Liver (tissue), 9 donors: Measurements from ENCODE around the gene SPN. TPM values are rescaled to one million over a fixed set of nuclear protein-coding genes. Genes with fewer than 3 reads are reported as not detected.

ENCODE experiments used
- DNase-seq: peaks from one replicate; pipeline ENCODE4 v3.0.0-alpha.2; 2017; ENCODE audit warnings: low spot score
- H3K27ac ChIP-seq, 2 donors: one replicate each; pipeline ENCODE4 v1.7.0; 2013; ENCODE audit warnings: inconsistent platforms in 2 of 2, low read length in 2 of 2, control low read depth in 1 of 2, low read depth in 1 of 2, mild to moderate bottlenecking in 1 of 2
- H3K27me3 ChIP-seq, 4 donors: one replicate each; pipeline versions ENCODE4 v1.6.1 to v1.7.0; 2013; ENCODE audit warnings: low read length in 3 of 4, inconsistent platforms in 1 of 4, mild to moderate bottlenecking in 1 of 4, moderate library complexity in 1 of 4; ENCODE audit not compliant: control insufficient read depth in 4 of 4, insufficient read depth in 4 of 4
- H3K36me3 ChIP-seq, 4 donors: one replicate each; pipeline versions ENCODE4 v1.6.1 to v1.7.0; 2013; ENCODE audit warnings: low read length in 3 of 4, mild to moderate bottlenecking in 3 of 4, low read depth in 1 of 4, moderate library complexity in 1 of 4; ENCODE audit not compliant: control insufficient read depth in 4 of 4, insufficient read depth in 3 of 4
- H3K4me1 ChIP-seq, 4 donors: one replicate each; pipeline versions ENCODE4 v1.6.1 to v1.7.0; 2013; ENCODE audit warnings: low read length in 3 of 4, mild to moderate bottlenecking in 3 of 4, moderate library complexity in 1 of 4; ENCODE audit not compliant: control insufficient read depth in 4 of 4, insufficient read depth in 4 of 4
- H3K4me3 ChIP-seq, 3 donors: one replicate each; pipeline versions ENCODE4 v1.6.1 to v1.7.0; 2013; ENCODE audit warnings: low read length in 3 of 3, control low read depth in 1 of 3, low read depth in 1 of 3, mild to moderate bottlenecking in 1 of 3
- H3K9ac ChIP-seq, 2 donors: one replicate each; pipeline ENCODE4 v1.7.0; 2013; ENCODE audit warnings: low read length in 2 of 2, mild to moderate bottlenecking in 2 of 2, moderate library complexity in 2 of 2, control low read depth in 1 of 2, low read depth in 1 of 2
- H3K9me3 ChIP-seq, 4 donors: one replicate each; pipeline versions ENCODE4 v1.6.1 to v1.7.0; 2013; ENCODE audit warnings: low read length in 3 of 4; ENCODE audit not compliant: control insufficient read depth in 4 of 4
- EGR1 ChIP-seq, 2 donors: IDR thresholded peaks; 2 replicates each; pipeline ENCODE4 v1.6.1; 2016 to 2018; ENCODE audit warnings: antibody characterized with exemption in 2 of 2, low read depth in 2 of 2
- FOXA1 ChIP-seq: IDR thresholded peaks from 2 replicates; pipeline ENCODE4 v1.6.1; 2016; ENCODE audit warnings: antibody characterized with exemption
- FOXA2 ChIP-seq: IDR thresholded peaks from 2 replicates; pipeline ENCODE4 v1.6.1; 2016; ENCODE audit warnings: antibody characterized with exemption
- GABPA ChIP-seq, 2 donors: IDR thresholded peaks in 1 of 2; conservative IDR thresholded peaks in 1 of 2; 2 replicates each; pipeline ENCODE4 v1.6.1; 2016; ENCODE audit warnings: antibody characterized with exemption in 2 of 2, mild to moderate bottlenecking in 1 of 2, moderate library complexity in 1 of 2
- HNF4A ChIP-seq, 2 donors: conservative IDR thresholded peaks; 2 replicates each; pipeline ENCODE4 v1.6.1; 2016; ENCODE audit warnings: antibody characterized with exemption in 2 of 2, mild to moderate bottlenecking in 2 of 2
- HNF4G ChIP-seq: IDR thresholded peaks from 2 replicates; pipeline ENCODE4 v1.6.1; 2016; ENCODE audit warnings: antibody characterized with exemption
- JUND ChIP-seq, 2 donors: IDR thresholded peaks; 2 replicates each; pipeline ENCODE4 v1.6.1; 2016; ENCODE audit warnings: antibody characterized with exemption in 2 of 2
- NR2F2 ChIP-seq: IDR thresholded peaks from 2 replicates; pipeline ENCODE4 v1.6.1; 2016; ENCODE audit warnings: antibody characterized with exemption
- RAD21 ChIP-seq, 2 donors: IDR thresholded peaks; 2 replicates each; pipeline ENCODE4 v1.6.1; 2016; ENCODE audit warnings: antibody characterized with exemption in 2 of 2, mild to moderate bottlenecking in 2 of 2
- RXRA ChIP-seq, 2 donors: IDR thresholded peaks; 2 replicates each; pipeline ENCODE4 v1.6.1; 2017 to 2018; ENCODE audit warnings: antibody characterized with exemption in 2 of 2, mild to moderate bottlenecking in 1 of 2
- SP1 ChIP-seq: IDR thresholded peaks from 2 replicates; pipeline ENCODE4 v1.6.1; 2018; ENCODE audit warnings: antibody characterized with exemption, mild to moderate bottlenecking
- TAF1 ChIP-seq: conservative IDR thresholded peaks from 2 replicates; pipeline ENCODE4 v1.6.1; 2016; ENCODE audit warnings: antibody characterized with exemption, mild to moderate bottlenecking
- YY1 ChIP-seq: IDR thresholded peaks from 2 replicates; pipeline ENCODE4 v1.6.1; 2016; ENCODE audit warnings: antibody characterized with exemption, mild to moderate bottlenecking
- WGBS: extraction: QIAGEN DNeasy Blood & Tissue Kit; methylation state at CpG from one replicate; pipeline ENCODE4 v1.1.7; 2013; 5-methylcytosine and 5-hydroxymethylcytosine counted together
- polyA plus RNA-seq, 2 donors: library from polyadenylated mRNA; stranded (reverse) in 1 of 2; unstranded in 1 of 2; fragments of 200-250 nt in 1 of 2; fragments of >200 nt in 1 of 2; fragmentation: Nextera tagmentation in 1 of 2; extraction: Ambion mirVana in 1 of 2; gene quantifications; one replicate each; pipeline versions ENCODE4 v1.2.1 to v1.2.3, GENCODE V29; 2013 to 2015
- total RNA-seq, 2 donors: library from RNA; depleted of rRNA; stranded (reverse); fragments of >200 nt; gene quantifications; one replicate each; pipeline ENCODE4 v1.2.3, GENCODE V29; 2014
- TF ChIP-seq, protein P1 (sequence below): IDR thresholded peaks from 2 replicates; pipeline ENCODE4 v1.6.1; 2016; ENCODE audit warnings: antibody characterized with exemption, mild to moderate bottlenecking
- TF ChIP-seq, protein P2 (sequence below): fragments of 150-350 bp; IDR thresholded peaks from 2 replicates; pipeline ENCODE4 v1.5.1; 2017; ENCODE audit warnings: improper control_type of control experiment, low read depth, low read length; ENCODE audit not compliant: missing input control
- TF ChIP-seq, protein P3 (sequence below): IDR thresholded peaks from 2 replicates; pipeline ENCODE4 v1.6.1; 2016; ENCODE audit warnings: antibody characterized with exemption
- TF ChIP-seq, protein P4 (sequence below): IDR thresholded peaks from 2 replicates; pipeline ENCODE4 v1.6.1; 2016; ENCODE audit warnings: antibody characterized with exemption
- TF ChIP-seq, protein P5 (sequence below): IDR thresholded peaks from 2 replicates; pipeline ENCODE4 v1.6.1; 2016; ENCODE audit warnings: antibody characterized with exemption
- donor health status: healthy.
- donor health status: healthy.
- donor health status: healthy.
- donor health status: healthy.
- donor health status: healthy.

SPN gene
- total and polyA plus RNA-seq, 4 donors: 0.85 to 31.2 (median 0.91) TPM

DNA sequence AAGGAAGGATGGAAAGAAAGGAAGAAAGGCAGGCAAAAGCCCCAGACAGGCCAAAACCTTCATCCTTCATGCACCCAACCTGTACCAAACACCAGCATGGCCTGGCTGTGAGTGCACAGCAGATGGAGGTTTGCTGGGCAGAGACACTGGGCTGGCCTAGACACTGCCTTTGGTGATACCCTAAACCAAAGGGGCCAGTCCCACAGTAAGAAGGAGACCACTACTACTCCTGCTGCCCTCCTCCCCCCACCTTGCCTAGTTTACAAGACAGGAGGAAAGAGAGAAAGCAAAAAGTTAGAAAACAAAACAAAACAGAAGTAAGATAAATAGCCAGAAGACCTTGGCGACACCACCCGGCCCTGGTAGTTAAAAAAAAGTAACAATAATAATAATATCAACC is 35.0 kb downstream of the SPN start:
- Histone ChIP-seq H3K9ac (no peak overlapping the region), H3K27ac (no peak overlapping the region), H3K4me3 (no peak overlapping the region), H3K4me1 (peaks cover 2 to 10% (median 5%) of the 10 kb centered on the region in 4 donors), H3K27me3 (no peaks in the 10 kb centered on the region), H3K9me3 (no peaks in the 10 kb centered on the region), H3K36me3 (peaks cover 0 to 2% (median under 1%) of the 10 kb centered on the region in 4 donors)
- TF ChIP-seq, protein P1, sequence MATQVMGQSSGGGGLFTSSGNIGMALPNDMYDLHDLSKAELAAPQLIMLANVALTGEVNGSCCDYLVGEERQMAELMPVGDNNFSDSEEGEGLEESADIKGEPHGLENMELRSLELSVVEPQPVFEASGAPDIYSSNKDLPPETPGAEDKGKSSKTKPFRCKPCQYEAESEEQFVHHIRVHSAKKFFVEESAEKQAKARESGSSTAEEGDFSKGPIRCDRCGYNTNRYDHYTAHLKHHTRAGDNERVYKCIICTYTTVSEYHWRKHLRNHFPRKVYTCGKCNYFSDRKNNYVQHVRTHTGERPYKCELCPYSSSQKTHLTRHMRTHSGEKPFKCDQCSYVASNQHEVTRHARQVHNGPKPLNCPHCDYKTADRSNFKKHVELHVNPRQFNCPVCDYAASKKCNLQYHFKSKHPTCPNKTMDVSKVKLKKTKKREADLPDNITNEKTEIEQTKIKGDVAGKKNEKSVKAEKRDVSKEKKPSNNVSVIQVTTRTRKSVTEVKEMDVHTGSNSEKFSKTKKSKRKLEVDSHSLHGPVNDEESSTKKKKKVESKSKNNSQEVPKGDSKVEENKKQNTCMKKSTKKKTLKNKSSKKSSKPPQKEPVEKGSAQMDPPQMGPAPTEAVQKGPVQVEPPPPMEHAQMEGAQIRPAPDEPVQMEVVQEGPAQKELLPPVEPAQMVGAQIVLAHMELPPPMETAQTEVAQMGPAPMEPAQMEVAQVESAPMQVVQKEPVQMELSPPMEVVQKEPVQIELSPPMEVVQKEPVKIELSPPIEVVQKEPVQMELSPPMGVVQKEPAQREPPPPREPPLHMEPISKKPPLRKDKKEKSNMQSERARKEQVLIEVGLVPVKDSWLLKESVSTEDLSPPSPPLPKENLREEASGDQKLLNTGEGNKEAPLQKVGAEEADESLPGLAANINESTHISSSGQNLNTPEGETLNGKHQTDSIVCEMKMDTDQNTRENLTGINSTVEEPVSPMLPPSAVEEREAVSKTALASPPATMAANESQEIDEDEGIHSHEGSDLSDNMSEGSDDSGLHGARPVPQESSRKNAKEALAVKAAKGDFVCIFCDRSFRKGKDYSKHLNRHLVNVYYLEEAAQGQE: no peak
- no peak for TF ChIP-seq FOXA1
- no peak for TF ChIP-seq JUND (IDR thresholded peaks at IDR 0.05)
- TF ChIP-seq RXRA (IDR thresholded peaks at IDR 0.05): no peak
- TF ChIP-seq, protein P2, sequence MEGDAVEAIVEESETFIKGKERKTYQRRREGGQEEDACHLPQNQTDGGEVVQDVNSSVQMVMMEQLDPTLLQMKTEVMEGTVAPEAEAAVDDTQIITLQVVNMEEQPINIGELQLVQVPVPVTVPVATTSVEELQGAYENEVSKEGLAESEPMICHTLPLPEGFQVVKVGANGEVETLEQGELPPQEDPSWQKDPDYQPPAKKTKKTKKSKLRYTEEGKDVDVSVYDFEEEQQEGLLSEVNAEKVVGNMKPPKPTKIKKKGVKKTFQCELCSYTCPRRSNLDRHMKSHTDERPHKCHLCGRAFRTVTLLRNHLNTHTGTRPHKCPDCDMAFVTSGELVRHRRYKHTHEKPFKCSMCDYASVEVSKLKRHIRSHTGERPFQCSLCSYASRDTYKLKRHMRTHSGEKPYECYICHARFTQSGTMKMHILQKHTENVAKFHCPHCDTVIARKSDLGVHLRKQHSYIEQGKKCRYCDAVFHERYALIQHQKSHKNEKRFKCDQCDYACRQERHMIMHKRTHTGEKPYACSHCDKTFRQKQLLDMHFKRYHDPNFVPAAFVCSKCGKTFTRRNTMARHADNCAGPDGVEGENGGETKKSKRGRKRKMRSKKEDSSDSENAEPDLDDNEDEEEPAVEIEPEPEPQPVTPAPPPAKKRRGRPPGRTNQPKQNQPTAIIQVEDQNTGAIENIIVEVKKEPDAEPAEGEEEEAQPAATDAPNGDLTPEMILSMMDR: no peak
- no peak for TF ChIP-seq RAD21 (IDR thresholded peaks at IDR 0.05)
- no peak for TF ChIP-seq YY1
- no peak for TF ChIP-seq TAF1
- TF ChIP-seq, protein P3, sequence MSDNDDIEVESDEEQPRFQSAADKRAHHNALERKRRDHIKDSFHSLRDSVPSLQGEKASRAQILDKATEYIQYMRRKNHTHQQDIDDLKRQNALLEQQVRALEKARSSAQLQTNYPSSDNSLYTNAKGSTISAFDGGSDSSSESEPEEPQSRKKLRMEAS: no peak
- TF ChIP-seq GABPA (IDR thresholded peaks at IDR 0.05 in 1 of 2, conservative IDR thresholded peaks at IDR 0.05 in 1 of 2): no peak
- no peak for TF ChIP-seq EGR1 (IDR thresholded peaks at IDR 0.05; ENCODE audit: low read depth in 2 of 2)
- TF ChIP-seq HNF4G: no peak
- no peak for TF ChIP-seq SP1
- TF ChIP-seq, protein P4, sequence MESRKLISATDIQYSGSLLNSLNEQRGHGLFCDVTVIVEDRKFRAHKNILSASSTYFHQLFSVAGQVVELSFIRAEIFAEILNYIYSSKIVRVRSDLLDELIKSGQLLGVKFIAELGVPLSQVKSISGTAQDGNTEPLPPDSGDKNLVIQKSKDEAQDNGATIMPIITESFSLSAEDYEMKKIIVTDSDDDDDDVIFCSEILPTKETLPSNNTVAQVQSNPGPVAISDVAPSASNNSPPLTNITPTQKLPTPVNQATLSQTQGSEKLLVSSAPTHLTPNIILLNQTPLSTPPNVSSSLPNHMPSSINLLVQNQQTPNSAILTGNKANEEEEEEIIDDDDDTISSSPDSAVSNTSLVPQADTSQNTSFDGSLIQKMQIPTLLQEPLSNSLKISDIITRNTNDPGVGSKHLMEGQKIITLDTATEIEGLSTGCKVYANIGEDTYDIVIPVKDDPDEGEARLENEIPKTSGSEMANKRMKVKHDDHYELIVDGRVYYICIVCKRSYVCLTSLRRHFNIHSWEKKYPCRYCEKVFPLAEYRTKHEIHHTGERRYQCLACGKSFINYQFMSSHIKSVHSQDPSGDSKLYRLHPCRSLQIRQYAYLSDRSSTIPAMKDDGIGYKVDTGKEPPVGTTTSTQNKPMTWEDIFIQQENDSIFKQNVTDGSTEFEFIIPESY: no peak
- TF ChIP-seq, protein P5, sequence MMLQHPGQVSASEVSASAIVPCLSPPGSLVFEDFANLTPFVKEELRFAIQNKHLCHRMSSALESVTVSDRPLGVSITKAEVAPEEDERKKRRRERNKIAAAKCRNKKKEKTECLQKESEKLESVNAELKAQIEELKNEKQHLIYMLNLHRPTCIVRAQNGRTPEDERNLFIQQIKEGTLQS: no peak
- no peak for TF ChIP-seq HNF4A (conservative IDR thresholded peaks at IDR 0.05)
- TF ChIP-seq NR2F2: no peak
- no peak for TF ChIP-seq FOXA2
- WGBS: 83% methylated on average over 2 of the region's 2 CpGs
- DNase-seq: no peak
